Activated CD8-positive, alpha-beta memory T cell treated with anti-CD3 and anti-CD28 coated beads, Interleukin-2, amount 50 U/mL, for 4 hours (primary cell): ENCODE results near the gene CTU2.

ENCODE experiments used
- DNase-seq: peaks from one replicate; pipeline ENCODE4 v3.0.0-alpha.2; 2020

Gene CTU2

DNA sequence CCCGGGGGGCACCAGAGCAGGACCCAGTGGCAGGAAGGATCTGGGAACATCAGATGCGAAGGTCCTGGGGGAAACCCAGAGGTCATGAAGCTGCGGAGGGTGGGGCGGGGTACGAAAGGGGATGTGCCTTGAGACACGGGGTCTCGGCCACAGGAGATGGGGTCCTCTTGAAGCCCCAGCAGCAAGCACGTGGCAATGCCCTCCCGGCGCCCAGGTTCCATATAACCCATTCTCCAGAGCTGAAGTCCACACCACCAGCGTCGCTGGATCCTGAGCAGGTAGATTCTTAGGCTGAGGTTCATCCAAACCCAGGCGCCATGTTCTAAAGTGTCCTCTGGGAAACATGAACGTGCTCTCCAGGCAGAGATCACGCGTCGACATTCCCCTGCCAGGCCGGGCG, 57.8 kb downstream of the CTU2 start:
- DNase-seq, result no peak

GRCh38 chr16:88764913-88765349, 58.6 kb downstream of the CTU2 start:
- DNase-seq, result no peak
